ENCODE results near the gene RBM24. TPM values are rescaled to one million over a fixed set of nuclear protein-coding genes. Genes with fewer than 3 reads are reported as not detected.

Gene RBM24
- total RNA-seq, 3 donors from 2014 or later = 2.6 to 8.3 (median 6.8) TPM

DNA sequence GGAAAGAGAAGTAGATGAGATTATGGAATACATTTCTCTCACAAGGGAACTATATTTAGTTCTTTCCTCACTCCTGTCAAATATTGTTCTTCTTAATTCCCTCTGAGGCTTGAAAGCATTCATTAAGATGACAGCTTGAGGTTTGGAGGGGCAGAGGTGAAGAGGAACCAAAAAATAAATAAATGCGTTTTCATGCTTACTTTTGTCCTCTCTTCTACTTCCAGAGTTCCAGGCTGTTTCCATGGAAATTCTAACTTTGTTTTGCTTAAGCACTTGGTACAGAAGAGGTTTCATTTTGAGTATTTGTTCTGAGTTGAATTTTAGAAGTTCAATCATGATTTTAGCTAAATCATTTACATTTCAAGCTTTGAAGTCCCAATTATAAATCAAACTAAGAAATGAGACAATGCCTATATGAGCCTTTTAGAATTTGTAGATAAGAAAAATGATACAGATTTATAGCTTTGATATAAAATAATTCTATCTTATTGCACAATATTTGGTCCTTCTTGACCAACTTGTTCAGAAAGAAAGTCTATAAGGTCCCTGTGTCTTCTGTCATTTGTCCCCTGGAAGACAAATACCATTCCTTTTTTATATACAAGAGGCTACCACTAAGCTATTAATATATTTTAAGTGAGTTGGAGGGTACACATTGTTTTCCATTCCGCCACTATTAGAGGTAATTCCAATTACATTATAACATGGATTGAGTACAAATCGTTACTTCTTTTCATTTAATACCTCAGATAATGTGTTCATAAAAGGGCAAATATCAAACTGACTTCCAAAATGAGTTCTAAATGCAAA, 16.3 kb downstream of the RBM24 start:
- no peaks in the 10 kb centered on the region for H3K4me1 ChIP-seq (ENCODE audit: low read depth)
- no peaks in the 10 kb centered on the region for H3K36me3 ChIP-seq (ENCODE audit: low read depth)
- ATAC-seq = no peak
- H3K4me3 ChIP-seq = no peak overlapping the region
- no peak for DNase-seq
- H3K9me3 ChIP-seq = no peaks in the 10 kb centered on the region
- intact Hi-C loops (cut with DNase I, micrococcal nuclease) = no loop called here
- TF ChIP-seq, protein P1, sequence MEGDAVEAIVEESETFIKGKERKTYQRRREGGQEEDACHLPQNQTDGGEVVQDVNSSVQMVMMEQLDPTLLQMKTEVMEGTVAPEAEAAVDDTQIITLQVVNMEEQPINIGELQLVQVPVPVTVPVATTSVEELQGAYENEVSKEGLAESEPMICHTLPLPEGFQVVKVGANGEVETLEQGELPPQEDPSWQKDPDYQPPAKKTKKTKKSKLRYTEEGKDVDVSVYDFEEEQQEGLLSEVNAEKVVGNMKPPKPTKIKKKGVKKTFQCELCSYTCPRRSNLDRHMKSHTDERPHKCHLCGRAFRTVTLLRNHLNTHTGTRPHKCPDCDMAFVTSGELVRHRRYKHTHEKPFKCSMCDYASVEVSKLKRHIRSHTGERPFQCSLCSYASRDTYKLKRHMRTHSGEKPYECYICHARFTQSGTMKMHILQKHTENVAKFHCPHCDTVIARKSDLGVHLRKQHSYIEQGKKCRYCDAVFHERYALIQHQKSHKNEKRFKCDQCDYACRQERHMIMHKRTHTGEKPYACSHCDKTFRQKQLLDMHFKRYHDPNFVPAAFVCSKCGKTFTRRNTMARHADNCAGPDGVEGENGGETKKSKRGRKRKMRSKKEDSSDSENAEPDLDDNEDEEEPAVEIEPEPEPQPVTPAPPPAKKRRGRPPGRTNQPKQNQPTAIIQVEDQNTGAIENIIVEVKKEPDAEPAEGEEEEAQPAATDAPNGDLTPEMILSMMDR (IDR thresholded peaks at IDR 0.05) = no peak

DNA sequence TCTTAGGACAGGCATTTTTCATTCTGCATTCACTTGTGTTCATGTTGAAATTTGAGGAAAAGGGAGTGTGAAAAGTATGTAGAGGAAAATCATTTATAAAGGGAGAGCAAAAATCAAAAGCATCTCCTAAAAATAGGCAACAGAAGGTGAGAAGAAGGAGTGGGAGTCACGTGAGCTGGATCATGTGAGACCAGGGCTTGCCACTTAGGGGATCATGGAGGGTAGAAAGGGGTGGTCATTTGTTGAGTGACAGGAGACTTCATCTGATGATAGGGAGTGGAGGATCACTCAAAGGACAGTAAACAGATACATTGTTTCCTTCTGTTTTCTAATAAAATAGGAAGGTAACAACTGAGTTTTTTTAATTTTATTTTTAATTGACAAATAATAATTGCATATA, 17.1 kb downstream of the RBM24 start:
- no peak for ATAC-seq
- intact Hi-C loops (cut with DNase I, micrococcal nuclease) = no loop called here
- H3K36me3 ChIP-seq (ENCODE audit: low read depth) = no peaks in the 10 kb centered on the region
- no peaks in the 10 kb centered on the region for H3K9me3 ChIP-seq
- TF ChIP-seq, protein P1 (IDR thresholded peaks at IDR 0.05) = no peak
- no peaks in the 10 kb centered on the region for H3K4me1 ChIP-seq (ENCODE audit: low read depth)
- no peak for DNase-seq
- no peak overlapping the region for H3K4me3 ChIP-seq

DNA sequence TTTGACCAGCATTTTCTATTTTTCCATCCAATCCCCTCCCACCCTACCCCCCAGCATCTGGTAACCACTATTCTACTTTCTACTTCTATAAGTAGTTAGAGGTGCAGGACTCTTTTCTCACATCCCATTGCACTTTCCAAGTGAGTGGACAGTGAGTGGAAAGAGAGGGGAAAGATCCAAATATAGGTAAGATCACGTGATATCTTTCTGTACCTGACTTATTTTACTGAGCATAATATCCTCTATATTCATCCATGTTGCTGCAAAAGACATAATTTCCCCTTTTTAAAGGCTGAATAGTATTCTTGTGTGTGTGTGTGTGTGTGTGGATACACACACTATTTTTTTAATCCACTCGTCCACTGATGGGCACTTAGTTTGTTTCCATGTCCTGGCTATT, 18.1 kb downstream of the RBM24 start:
- Histone ChIP-seq H3K9me3 (no peaks in the 10 kb centered on the region), H3K36me3 (ENCODE audit: low read depth) (no peaks in the 10 kb centered on the region), H3K4me1 (ENCODE audit: low read depth) (no peaks in the 10 kb centered on the region), H3K4me3 (no peak overlapping the region)
- intact Hi-C loops (cut with DNase I, micrococcal nuclease) = no loop called here
- ATAC-seq = no peak
- TF ChIP-seq, protein P1 (IDR thresholded peaks at IDR 0.05) = no peak
- no peak for DNase-seq

DNA sequence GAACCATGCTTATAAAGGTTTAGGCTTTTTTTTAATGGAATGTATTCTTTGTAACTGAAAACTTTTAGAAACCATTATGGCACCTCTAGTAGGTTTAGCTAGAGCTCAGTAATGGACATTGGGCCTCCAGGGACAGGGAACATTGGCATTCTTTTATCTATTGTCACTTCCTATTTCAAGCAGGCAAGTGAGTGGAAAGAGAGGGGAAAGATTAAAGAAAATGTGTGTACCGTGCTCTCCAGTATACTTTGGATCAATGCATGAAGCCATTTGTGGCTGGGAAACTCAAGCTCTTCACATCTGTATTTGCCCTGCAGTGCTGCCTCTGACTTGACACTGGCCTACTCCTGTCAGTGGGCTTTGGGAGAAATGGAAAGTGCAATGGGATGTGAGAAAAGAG, 18.6 kb downstream of the RBM24 start:
- TF ChIP-seq, protein P1 (IDR thresholded peaks at IDR 0.05) = no peak
- DNase-seq (no peak), ATAC-seq (no peak)
- H3K36me3 ChIP-seq (ENCODE audit: low read depth) = no peaks in the 10 kb centered on the region
- no peaks in the 10 kb centered on the region for H3K4me1 ChIP-seq (ENCODE audit: low read depth)
- intact Hi-C loops (cut with DNase I, micrococcal nuclease) = no loop called here
- H3K9me3 ChIP-seq = no peaks in the 10 kb centered on the region
- H3K4me3 ChIP-seq = no peak overlapping the region

DNA sequence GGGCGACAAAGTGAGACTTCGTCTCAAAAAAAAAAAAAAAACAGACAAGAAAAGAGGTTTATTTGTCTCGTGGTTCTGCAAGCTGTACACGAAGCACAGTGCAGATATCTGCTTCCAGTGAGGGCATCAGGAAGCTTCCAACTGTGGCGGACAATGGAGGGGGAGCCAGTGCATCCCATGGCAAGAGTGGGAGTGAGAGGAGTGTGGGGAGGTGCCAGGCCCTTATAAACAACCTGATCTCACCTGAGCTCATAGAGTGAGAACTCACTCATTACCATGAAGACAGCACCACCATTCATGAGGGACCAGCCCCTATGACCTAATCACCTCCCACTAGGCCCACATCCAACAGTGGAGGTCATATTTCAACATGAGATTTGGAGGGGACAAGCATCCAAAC, 19.5 kb downstream of the RBM24 start:
- H3K4me3 ChIP-seq = no peak overlapping the region
- intact Hi-C loops (cut with DNase I, micrococcal nuclease) = no loop called here
- no peaks in the 10 kb centered on the region for H3K4me1 ChIP-seq (ENCODE audit: low read depth)
- no peaks in the 10 kb centered on the region for H3K36me3 ChIP-seq (ENCODE audit: low read depth)
- TF ChIP-seq, protein P1 (IDR thresholded peaks at IDR 0.05) = no peak
- ATAC-seq (no peak), DNase-seq (no peak)
- no peaks in the 10 kb centered on the region for H3K9me3 ChIP-seq
